ENCODE results near the gene HS1BP3.

Gene HS1BP3

DNA sequence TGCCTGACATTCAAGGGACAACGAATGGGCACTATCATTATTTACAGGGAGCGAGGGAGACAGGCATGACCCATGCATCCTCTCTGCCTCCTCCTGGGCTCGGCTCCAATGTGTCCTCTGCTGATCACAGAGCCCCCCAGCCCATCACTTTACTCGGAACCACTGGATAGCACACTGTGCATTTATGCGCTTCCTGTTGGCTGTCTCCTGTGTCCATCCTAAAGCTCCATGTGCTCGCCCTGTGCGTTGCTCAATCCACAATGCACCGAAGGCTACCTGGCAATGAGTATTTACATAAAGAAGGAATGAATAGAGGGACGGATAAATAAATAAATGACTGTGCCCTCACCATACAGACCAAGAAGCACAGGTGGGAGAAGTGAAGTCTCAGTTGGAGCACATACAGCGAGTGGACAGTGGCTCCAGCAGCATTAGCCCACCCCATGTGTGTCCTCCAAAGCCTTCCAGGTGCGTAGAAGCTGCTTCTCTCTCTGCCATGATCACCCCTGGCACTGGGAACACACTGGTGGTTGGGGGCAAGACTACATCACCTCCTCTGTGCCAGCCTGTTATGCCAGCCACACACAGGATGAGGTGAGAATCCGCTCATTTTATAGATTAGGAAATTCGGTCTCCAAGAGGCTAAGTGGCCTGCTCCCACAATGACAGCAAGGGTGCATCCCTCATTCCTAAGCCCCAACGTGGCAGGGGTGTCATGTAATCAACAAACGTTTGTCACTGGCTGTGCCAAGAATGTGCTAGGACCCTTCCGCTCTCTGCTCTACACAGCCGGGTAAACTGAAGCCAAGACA, 13.7 kb upstream of the HS1BP3 start:
- H3K4me1 ChIP-seq (ENCODE audit: control insufficient read depth in 1 of 2, insufficient read depth in 2 of 2, low read length in 2 of 2), result peaks cover 5 to 13% of the 10 kb centered on the region in 2 experiments
- H3K4ac ChIP-seq (ENCODE audit: low read depth, low read length), result no peak overlapping the region
- no peak overlapping the region for H4K12ac ChIP-seq (ENCODE audit: low read depth, low read length)
- no peak overlapping the region for H3K4me2 ChIP-seq (ENCODE audit: low read length)
- no peaks in the 10 kb centered on the region for H3K79me1 ChIP-seq (ENCODE audit: low read length)
- H2BK5ac ChIP-seq (ENCODE audit: low read depth, low read length, poor library complexity), result no peak overlapping the region
- no peak overlapping the region for H3K23ac ChIP-seq (ENCODE audit: low read length)
- no peak overlapping the region for H3K18ac ChIP-seq (ENCODE audit: low read length)
- H3K36me3 ChIP-seq (ENCODE audit: control insufficient read depth in 1 of 2, insufficient read depth in 2 of 2, low read length in 2 of 2), result no peaks in the 10 kb centered on the region
- no peak overlapping the region for H3K9ac ChIP-seq (ENCODE audit: low read length)
- no peak overlapping the region for H2AK5ac ChIP-seq (ENCODE audit: low read length)
- no peak overlapping the region for H2BK12ac ChIP-seq (ENCODE audit: low read length)
- H4K8ac ChIP-seq (ENCODE audit: low read depth, low read length), result no peak overlapping the region
- H3K27me3 ChIP-seq (ENCODE audit: insufficient read depth, low read length), result peaks cover 67% of the 10 kb centered on the region
- DNase-seq, result no peak
- WGBS (ENCODE audit: extremely low coverage, insufficient coverage, insufficient read length), result no CpG with 5 or more reads among the region's 17 CpGs
- H4K91ac ChIP-seq (ENCODE audit: low read depth, low read length), result no peak overlapping the region
- H3K27ac ChIP-seq (ENCODE audit: low read depth, low read length), result no peak overlapping the region
- no peak overlapping the region for H2AFZ ChIP-seq (ENCODE audit: insufficient read depth, low read length, poor library complexity)
- H3K14ac ChIP-seq (ENCODE audit: low read length), result no peak overlapping the region
- peaks cover 7% of the 10 kb centered on the region for H3K9me3 ChIP-seq (ENCODE audit: insufficient read depth, low read depth, low read length)
- no peaks in the 10 kb centered on the region for H3K79me2 ChIP-seq (ENCODE audit: control insufficient read depth, insufficient read depth, low read length, poor library complexity)
- no peak overlapping the region for H3K4me3 ChIP-seq (ENCODE audit: low read depth, low read length)
- H2BK120ac ChIP-seq (ENCODE audit: insufficient read depth, low read length, poor library complexity), result no peak overlapping the region

DNA sequence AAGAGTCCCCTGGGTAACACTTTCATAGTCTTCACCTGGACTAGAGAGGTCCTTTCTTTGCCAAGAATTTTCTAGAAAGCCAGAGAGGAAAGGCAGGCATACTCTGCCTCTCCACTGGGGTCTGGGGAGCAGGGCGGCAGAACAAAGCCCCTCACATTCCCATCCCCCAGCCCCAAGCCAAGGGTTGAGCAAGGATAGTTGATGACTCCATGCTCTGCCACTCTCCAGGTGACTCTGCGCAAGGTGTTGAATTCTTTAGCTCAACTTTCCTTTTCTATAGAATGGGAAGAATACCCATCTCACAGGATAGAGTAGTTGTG, 13.1 kb upstream of the HS1BP3 start:
- H3K27me3 ChIP-seq (ENCODE audit: insufficient read depth, low read length), result peaks cover 61% of the 10 kb centered on the region
- no peak overlapping the region for H2AFZ ChIP-seq (ENCODE audit: insufficient read depth, low read length, poor library complexity)
- no CpG with 5 or more reads among the region's 2 CpGs for WGBS (ENCODE audit: extremely low coverage, insufficient coverage, insufficient read length)
- H2BK120ac ChIP-seq (ENCODE audit: insufficient read depth, low read length, poor library complexity), result no peak overlapping the region
- no peak overlapping the region for H2AK5ac ChIP-seq (ENCODE audit: low read length)
- no peak overlapping the region for H4K12ac ChIP-seq (ENCODE audit: low read depth, low read length)
- no peak overlapping the region for H3K23ac ChIP-seq (ENCODE audit: low read length)
- H3K27ac ChIP-seq (ENCODE audit: low read depth, low read length), result no peak overlapping the region
- no peak overlapping the region for H3K4ac ChIP-seq (ENCODE audit: low read depth, low read length)
- no peak overlapping the region for H3K4me3 ChIP-seq (ENCODE audit: low read depth, low read length)
- no peaks in the 10 kb centered on the region for H3K36me3 ChIP-seq (ENCODE audit: control insufficient read depth in 1 of 2, insufficient read depth in 2 of 2, low read length in 2 of 2)
- H3K79me1 ChIP-seq (ENCODE audit: low read length), result no peaks in the 10 kb centered on the region
- no peak overlapping the region for H2BK12ac ChIP-seq (ENCODE audit: low read length)
- DNase-seq, result no peak
- no peak overlapping the region for H3K18ac ChIP-seq (ENCODE audit: low read length)
- H4K8ac ChIP-seq (ENCODE audit: low read depth, low read length), result no peak overlapping the region
- H2BK5ac ChIP-seq (ENCODE audit: low read depth, low read length, poor library complexity), result no peak overlapping the region
- no peak overlapping the region for H3K9ac ChIP-seq (ENCODE audit: low read length)
- H3K4me1 ChIP-seq (ENCODE audit: control insufficient read depth in 1 of 2, insufficient read depth in 2 of 2, low read length in 2 of 2), result peaks cover 5 to 13% of the 10 kb centered on the region in 2 experiments
- H3K4me2 ChIP-seq (ENCODE audit: low read length), result no peak overlapping the region
- H3K14ac ChIP-seq (ENCODE audit: low read length), result no peak overlapping the region
- no peak overlapping the region for H4K91ac ChIP-seq (ENCODE audit: low read depth, low read length)
- no peaks in the 10 kb centered on the region for H3K79me2 ChIP-seq (ENCODE audit: control insufficient read depth, insufficient read depth, low read length, poor library complexity)
- peaks cover 4% of the 10 kb centered on the region for H3K9me3 ChIP-seq (ENCODE audit: insufficient read depth, low read depth, low read length)

DNA sequence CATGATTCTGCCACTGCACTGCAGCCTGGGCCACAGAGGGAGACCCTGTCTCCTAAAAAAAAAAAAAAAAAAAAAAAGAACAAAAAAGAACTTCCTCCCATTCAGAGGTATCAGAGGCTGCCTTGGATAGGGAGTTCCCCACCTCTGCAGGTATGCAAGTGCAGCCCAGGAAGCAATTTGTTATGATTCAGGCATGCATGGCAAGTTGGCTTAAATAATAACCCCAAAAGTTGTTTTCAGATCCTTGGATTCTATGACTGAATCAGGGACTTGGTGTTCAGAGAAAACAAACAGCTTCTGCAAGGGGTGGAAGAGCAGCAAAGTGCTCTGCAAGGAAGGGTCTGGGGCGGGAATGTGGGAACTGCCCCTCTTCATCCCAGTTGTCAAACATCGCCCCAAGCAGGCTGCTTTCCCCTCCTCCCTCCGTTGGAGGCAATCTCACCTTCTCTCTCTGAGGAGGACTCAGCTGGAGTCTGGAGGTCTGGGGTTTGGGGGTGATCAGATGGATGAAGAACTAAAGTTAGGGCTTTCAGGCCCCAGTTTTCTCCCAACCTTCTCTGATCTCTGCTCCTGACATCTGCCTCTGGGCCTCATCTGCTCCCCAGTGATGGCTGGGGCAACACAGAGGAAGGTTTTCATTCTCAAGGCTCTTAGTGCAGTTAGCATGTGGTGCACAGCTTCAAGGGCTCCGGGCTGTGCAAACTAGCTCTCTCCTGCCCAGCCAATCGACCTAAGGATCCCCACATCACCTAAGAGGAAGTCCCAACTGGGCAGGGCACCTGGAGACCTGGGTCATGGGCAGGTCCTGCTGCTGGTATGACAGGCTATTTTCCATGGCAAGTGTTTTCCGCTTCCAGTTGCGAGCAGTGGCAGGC, 12.5 kb upstream of the HS1BP3 start:
- Histone ChIP-seq H3K18ac (ENCODE audit: low read length) (no peak overlapping the region), H3K79me2 (ENCODE audit: control insufficient read depth, insufficient read depth, low read length, poor library complexity) (no peaks in the 10 kb centered on the region), H2AFZ (ENCODE audit: insufficient read depth, low read length, poor library complexity) (no peak overlapping the region), H3K4me2 (ENCODE audit: low read length) (no peak overlapping the region), H2AK5ac (ENCODE audit: low read length) (no peak overlapping the region), H2BK12ac (ENCODE audit: low read length) (no peak overlapping the region), H2BK120ac (ENCODE audit: insufficient read depth, low read length, poor library complexity) (no peak overlapping the region), H3K4ac (ENCODE audit: low read depth, low read length) (no peak overlapping the region), H3K23ac (ENCODE audit: low read length) (no peak overlapping the region), H3K4me1 (ENCODE audit: control insufficient read depth in 1 of 2, insufficient read depth in 2 of 2, low read length in 2 of 2) (peaks cover 5 to 13% of the 10 kb centered on the region in 2 experiments), H3K36me3 (ENCODE audit: control insufficient read depth in 1 of 2, insufficient read depth in 2 of 2, low read length in 2 of 2) (no peaks in the 10 kb centered on the region), H2BK5ac (ENCODE audit: low read depth, low read length, poor library complexity) (no peak overlapping the region), H3K4me3 (ENCODE audit: low read depth, low read length) (no peak overlapping the region), H4K91ac (ENCODE audit: low read depth, low read length) (no peak overlapping the region), H3K9me3 (ENCODE audit: insufficient read depth, low read depth, low read length) (peaks cover 4% of the 10 kb centered on the region), H3K79me1 (ENCODE audit: low read length) (no peaks in the 10 kb centered on the region), H4K8ac (ENCODE audit: low read depth, low read length) (no peak overlapping the region), H3K14ac (ENCODE audit: low read length) (no peak overlapping the region), H3K27me3 (ENCODE audit: insufficient read depth, low read length) (peaks cover 55% of the 10 kb centered on the region), H3K27ac (ENCODE audit: low read depth, low read length) (no peak overlapping the region), H4K12ac (ENCODE audit: low read depth, low read length) (no peak overlapping the region), H3K9ac (ENCODE audit: low read length) (no peak overlapping the region)
- WGBS (ENCODE audit: extremely low coverage, insufficient coverage, insufficient read length), result no CpG with 5 or more reads among the region's 7 CpGs
- DNase-seq, result no peak

DNA sequence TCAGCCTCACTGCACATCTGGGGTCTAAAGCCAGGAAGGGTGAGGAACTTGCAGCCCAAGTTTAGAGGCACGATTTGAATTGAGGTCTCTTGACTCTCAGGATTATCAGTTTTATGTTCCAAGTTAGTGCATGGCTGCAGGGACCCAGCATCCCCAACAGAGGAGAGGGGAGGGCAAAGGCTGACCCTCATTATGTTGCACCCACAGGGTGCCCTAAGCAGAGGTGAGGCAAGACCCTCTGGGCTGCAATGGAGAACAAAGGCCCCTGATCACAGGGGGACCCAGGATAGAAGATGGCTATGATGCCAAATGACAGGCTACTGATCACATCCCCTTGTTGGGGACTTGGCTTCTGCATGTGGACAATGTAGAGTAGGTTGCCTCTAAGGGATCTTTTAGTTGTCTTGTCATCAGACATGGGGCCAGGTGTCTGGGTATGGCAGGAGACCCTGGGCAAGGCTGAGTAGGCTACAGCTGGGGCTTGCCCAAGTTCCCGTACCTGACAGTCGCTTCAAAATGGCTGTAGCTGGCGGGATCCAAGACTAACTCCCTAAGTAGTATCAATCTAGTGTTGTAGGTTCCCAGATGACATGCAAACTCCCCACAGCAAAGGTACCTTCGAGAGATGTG, 11.5 kb upstream of the HS1BP3 start:
- WGBS (ENCODE audit: extremely low coverage, insufficient coverage, insufficient read length), result no CpG with 5 or more reads among the region's 5 CpGs
- Histone ChIP-seq H4K12ac (ENCODE audit: low read depth, low read length) (no peak overlapping the region), H2AK5ac (ENCODE audit: low read length) (no peak overlapping the region), H3K79me2 (ENCODE audit: control insufficient read depth, insufficient read depth, low read length, poor library complexity) (no peaks in the 10 kb centered on the region), H2BK12ac (ENCODE audit: low read length) (no peak overlapping the region), H3K4me1 (ENCODE audit: control insufficient read depth in 1 of 2, insufficient read depth in 2 of 2, low read length in 2 of 2) (peaks cover 2 to 9% of the 10 kb centered on the region in 2 experiments), H3K23ac (ENCODE audit: low read length) (no peak overlapping the region), H4K8ac (ENCODE audit: low read depth, low read length) (no peak overlapping the region), H2BK5ac (ENCODE audit: low read depth, low read length, poor library complexity) (no peak overlapping the region), H3K27me3 (ENCODE audit: insufficient read depth, low read length) (peaks cover 45% of the 10 kb centered on the region), H3K27ac (ENCODE audit: low read depth, low read length) (no peak overlapping the region), H3K14ac (ENCODE audit: low read length) (no peak overlapping the region), H4K91ac (ENCODE audit: low read depth, low read length) (no peak overlapping the region), H3K18ac (ENCODE audit: low read length) (no peak overlapping the region), H3K9ac (ENCODE audit: low read length) (no peak overlapping the region), H3K4me3 (ENCODE audit: low read depth, low read length) (no peak overlapping the region), H3K79me1 (ENCODE audit: low read length) (no peaks in the 10 kb centered on the region), H2BK120ac (ENCODE audit: insufficient read depth, low read length, poor library complexity) (no peak overlapping the region), H3K4ac (ENCODE audit: low read depth, low read length) (no peak overlapping the region), H3K4me2 (ENCODE audit: low read length) (no peak overlapping the region), H3K9me3 (ENCODE audit: insufficient read depth, low read depth, low read length) (peaks cover 4% of the 10 kb centered on the region), H2AFZ (ENCODE audit: insufficient read depth, low read length, poor library complexity) (no peak overlapping the region), H3K36me3 (ENCODE audit: control insufficient read depth in 1 of 2, insufficient read depth in 2 of 2, low read length in 2 of 2) (no peaks in the 10 kb centered on the region)
- no peak for DNase-seq
